GM12891 (cell line): ENCODE measurements around the gene FNDC3B.

Experiments
- POLR2A ChIP-seq: IDR thresholded peaks from 2 replicates; pipeline ENCODE4 v1.6.1; 2011; ENCODE audit warnings: low read depth, low read length, control low read depth
- POU2F2 ChIP-seq: IDR thresholded peaks from 2 replicates; pipeline ENCODE4 v1.6.1; 2011; ENCODE audit warnings: low read depth, mild to moderate bottlenecking, control low read depth, low read length, moderate library complexity
- TAF1 ChIP-seq: IDR thresholded peaks from 2 replicates; pipeline ENCODE4 v1.6.1; 2011; ENCODE audit warnings: low read depth, low read length, control low read depth

DNA sequence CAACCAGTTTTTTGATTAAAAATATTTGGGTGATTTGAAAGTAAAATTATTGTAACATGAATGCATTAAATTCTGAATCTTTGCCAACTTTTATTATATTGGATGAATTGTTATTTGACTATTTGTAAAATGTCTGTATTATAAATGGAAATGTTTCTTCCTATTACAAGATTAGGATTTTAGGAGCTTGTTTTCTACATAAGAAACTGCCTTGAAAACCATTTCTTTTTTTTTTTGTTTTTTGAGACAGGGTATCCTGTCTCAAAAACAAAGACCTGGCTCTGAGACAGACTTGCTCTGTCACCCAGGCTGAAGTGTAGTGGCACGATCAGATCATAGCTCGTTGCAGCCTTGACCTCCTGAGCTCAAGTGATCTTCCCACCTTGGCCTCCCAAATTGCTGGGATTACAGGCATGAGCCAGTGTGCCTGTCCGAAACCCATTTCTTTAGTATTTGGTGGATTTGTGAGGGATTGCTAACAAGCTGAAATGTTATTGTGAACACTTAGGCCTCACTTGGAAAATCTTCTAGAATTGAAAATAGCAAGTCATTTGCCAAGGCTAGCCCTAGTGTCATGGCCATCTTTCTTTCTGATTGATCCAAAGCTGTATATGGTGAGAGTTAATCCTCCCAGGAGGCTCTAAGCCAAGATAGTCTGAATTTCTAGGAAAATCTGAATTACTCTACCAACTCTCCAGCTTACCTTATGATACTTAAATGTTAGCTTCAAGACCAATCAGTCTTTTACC, 100.3 kb downstream of the FNDC3B start:
- TF ChIP-seq POU2F2 (no peak), POLR2A (no peak), TAF1 (no peak)
